Brain microvascular endothelial cell (primary cell): ENCODE data around the gene DAPK1.

ENCODE experiments used
- DNase-seq: peaks from one replicate; pipeline ENCODE4 v3.0.0-alpha.2; 2020
- H3K27ac ChIP-seq: fragments of 250-450 bp; sonication (Bioruptor Pico); 2 replicates; pipeline ENCODE4 v1.5.1; 2020; ENCODE audit warnings: mild to moderate bottlenecking, moderate library complexity
- H3K27me3 ChIP-seq: fragments of 250-450 bp; sonication (Bioruptor Pico); replicated peaks from 2 replicates; pipeline ENCODE4 v1.5.1; 2020; ENCODE audit warnings: mild to moderate bottlenecking
- H3K36me3 ChIP-seq: fragments of 250-450 bp; sonication (Bioruptor Pico); replicated peaks from 2 replicates; pipeline ENCODE4 v1.5.1; 2020; ENCODE audit warnings: mild to moderate bottlenecking
- H3K4me3 ChIP-seq: 2 replicates; pipeline ENCODE4 v1.5.1; 2011; ENCODE audit warnings: low read depth, mild to moderate bottlenecking, control low read depth, low read length, moderate library complexity
- in situ Hi-C: cut with HindIII; loops from 2 replicates; pipeline ENCODE4 v1.10.0; 2017; ENCODE audit warnings: low sequenced_read_pairs, low pct_ligation_motif_present
- TF ChIP-seq, protein P1 (sequence below): IDR thresholded peaks from 2 replicates; pipeline ENCODE4 v1.5.1; 2011; ENCODE audit warnings: low read depth, mild to moderate bottlenecking, moderate library complexity, low read length, control low read depth, inconsistent platforms; ENCODE audit errors: missing control alignments

Gene DAPK1

DNA sequence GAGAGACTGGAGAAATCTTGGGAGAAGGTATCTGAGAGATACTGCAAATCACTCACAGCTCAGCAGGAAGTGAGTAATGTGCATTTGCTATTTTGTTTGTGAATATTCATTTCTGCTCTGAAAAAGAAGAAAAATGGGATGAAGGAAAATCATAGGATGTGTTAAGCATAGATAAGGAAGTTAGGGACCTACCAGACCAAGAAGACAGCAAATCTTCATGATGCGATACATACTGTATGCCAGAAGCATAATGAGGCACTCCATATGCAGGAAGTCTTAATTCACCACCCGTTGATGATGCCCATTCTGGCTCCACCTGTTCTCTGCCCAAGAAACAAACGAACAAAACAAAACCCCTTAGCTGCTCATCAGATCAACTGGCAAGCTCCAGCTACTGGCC is 6.1 kb upstream of the DAPK1 start:
- DNase-seq = no peak
- in situ Hi-C loops = no loop called here
- Histone ChIP-seq H3K27ac (no peak overlapping the region), H3K27me3 (no peaks in the 10 kb centered on the region), H3K36me3 (no peaks in the 10 kb centered on the region), H3K4me3 (no peak overlapping the region)
- TF ChIP-seq, protein P1, sequence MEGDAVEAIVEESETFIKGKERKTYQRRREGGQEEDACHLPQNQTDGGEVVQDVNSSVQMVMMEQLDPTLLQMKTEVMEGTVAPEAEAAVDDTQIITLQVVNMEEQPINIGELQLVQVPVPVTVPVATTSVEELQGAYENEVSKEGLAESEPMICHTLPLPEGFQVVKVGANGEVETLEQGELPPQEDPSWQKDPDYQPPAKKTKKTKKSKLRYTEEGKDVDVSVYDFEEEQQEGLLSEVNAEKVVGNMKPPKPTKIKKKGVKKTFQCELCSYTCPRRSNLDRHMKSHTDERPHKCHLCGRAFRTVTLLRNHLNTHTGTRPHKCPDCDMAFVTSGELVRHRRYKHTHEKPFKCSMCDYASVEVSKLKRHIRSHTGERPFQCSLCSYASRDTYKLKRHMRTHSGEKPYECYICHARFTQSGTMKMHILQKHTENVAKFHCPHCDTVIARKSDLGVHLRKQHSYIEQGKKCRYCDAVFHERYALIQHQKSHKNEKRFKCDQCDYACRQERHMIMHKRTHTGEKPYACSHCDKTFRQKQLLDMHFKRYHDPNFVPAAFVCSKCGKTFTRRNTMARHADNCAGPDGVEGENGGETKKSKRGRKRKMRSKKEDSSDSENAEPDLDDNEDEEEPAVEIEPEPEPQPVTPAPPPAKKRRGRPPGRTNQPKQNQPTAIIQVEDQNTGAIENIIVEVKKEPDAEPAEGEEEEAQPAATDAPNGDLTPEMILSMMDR = no peak

DNA sequence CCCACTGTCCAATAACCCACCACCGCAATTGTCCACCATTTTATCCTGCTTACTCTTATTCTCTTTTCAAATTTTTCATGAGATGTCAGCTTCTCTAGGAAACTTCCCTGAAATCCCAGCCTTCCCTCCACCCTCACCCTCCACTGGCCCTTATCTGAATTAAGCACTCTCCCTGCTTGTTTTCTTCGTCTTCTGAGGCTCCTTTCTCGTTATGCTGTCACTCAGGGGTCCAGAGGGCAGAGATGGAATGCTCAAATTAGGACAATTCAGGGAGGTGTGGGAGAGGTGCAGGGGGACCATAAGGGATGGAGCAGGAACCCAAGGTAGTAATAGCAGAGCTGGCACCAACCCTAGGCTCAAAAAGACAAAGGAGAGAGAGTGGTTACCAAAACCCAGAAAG is 5.0 kb upstream of the DAPK1 start:
- no peak overlapping the region for H3K4me3 ChIP-seq
- no peak overlapping the region for H3K27ac ChIP-seq
- no peaks in the 10 kb centered on the region for H3K36me3 ChIP-seq
- in situ Hi-C loops = no loop called here
- no peak for DNase-seq
- H3K27me3 ChIP-seq = no peaks in the 10 kb centered on the region
- TF ChIP-seq, protein P1 = no peak

DNA sequence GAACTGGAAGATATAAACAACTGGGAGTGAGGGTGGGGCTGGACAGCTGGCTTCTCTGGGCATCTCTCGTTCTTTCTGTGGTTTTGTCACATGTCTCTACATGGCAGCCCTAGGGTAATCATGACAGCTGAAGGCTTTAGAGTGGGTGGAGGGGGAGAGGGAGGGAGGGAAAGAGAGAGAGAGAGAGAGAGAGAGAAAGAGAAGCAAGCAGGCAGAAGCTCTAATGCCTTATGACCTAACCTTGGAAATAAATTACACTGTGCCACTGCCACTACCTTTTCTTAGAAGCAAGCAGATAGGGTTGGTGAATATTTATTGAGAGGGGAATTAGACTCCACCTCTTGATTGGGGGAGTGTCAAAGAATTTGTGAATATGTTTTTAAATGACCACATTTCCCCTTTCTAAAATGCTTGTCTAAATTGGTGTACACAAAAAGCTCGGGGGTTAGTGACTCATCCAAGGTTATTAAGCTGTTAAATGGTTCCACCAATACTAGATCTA is 2.6 kb upstream of the DAPK1 start:
- Histone ChIP-seq H3K36me3 (no peaks in the 10 kb centered on the region), H3K27ac (no peak overlapping the region), H3K27me3 (no peaks in the 10 kb centered on the region), H3K4me3 (no peak overlapping the region)
- TF ChIP-seq, protein P1 = no peak
- in situ Hi-C loops = no loop called here
- no peak for DNase-seq

DNA sequence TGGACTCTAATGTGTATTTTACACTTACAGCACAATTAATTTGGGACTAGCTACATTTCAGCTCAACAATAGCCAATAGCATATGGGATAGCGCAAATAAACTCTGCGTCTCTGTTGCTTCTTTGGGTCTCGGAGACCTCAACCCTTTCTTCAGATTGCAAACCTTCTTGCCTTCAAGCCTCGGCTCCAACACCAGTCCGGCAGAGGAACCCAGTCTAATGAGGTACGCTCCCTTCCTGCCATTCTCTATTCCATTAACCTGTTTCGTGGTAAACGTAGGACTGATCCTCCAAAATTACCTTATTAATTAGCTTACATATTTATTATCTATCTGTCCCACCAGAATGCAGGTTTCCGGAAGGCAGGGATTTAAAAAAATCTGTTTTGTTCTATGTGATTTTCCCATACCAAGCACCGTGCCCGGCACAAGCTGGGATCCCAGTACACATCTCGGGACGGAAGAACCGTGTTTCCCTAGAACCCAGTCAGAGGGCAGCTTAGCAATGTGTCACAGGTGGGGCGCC is 525 bp upstream of the DAPK1 start:
- no peaks in the 10 kb centered on the region for H3K36me3 ChIP-seq
- no peak overlapping the region for H3K27ac ChIP-seq
- no peaks in the 10 kb centered on the region for H3K27me3 ChIP-seq
- TF ChIP-seq, protein P1 = no peak
- in situ Hi-C loops = no loop called here
- no peak for DNase-seq
- peak overlapping the region; percentile 54 for H3K4me3 ChIP-seq

DNA sequence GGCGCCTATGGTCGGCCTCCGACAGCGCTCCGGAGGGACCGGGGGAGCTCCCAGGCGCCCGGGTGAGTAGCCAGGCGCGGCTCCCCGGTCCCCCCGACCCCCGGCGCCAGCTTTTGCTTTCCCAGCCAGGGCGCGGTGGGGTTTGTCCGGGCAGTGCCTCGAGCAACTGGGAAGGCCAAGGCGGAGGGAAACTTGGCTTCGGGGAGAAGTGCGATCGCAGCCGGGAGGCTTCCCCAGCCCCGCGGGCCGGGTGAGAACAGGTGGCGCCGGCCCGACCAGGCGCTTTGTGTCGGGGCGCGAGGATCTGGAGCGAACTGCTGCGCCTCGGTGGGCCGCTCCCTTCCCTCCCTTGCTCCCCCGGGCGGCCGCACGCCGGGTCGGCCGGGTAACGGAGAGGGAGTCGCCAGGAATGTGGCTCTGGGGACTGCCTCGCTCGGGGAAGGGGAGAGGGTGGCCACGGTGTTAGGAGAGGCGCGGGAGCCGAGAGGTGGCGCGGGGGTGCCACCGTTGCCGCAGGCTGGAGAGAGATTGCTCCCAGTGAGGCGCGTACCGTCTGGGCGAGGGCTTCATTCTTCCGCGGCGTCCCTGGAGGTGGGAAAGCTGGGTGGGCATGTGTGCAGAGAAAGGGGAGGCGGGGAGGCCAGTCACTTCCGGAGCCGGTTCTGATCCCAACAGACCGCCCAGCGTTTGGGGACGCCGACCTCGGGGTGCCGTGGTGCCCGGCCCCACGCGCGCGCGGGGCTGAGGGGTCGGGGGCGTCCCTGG is 561 bp downstream of the DAPK1 start:
- in situ Hi-C loops = no loop called here
- TF ChIP-seq, protein P1 = peak; percentile 24
- no peak for DNase-seq
- Histone ChIP-seq H3K36me3 (no peaks in the 10 kb centered on the region), H3K27me3 (no peaks in the 10 kb centered on the region), H3K27ac (no peak overlapping the region), H3K4me3 (peak overlapping the region; percentile 54)
